Tracheal epithelial cell (primary cell): ENCODE measurements around the gene CD38. TPM values are rescaled to one million over a fixed set of nuclear protein-coding genes. Genes with fewer than 3 reads are reported as not detected.

ENCODE experiments used
- total RNA-seq: library from RNA; depleted of rRNA; stranded (reverse); fragments of >200 nt; gene quantifications from 2 replicates; pipeline ENCODE4 v1.2.1, GENCODE V29; 2014

Gene CD38
- under 0.01 and 0.21 TPM in 2 replicates for total RNA-seq

DNA sequence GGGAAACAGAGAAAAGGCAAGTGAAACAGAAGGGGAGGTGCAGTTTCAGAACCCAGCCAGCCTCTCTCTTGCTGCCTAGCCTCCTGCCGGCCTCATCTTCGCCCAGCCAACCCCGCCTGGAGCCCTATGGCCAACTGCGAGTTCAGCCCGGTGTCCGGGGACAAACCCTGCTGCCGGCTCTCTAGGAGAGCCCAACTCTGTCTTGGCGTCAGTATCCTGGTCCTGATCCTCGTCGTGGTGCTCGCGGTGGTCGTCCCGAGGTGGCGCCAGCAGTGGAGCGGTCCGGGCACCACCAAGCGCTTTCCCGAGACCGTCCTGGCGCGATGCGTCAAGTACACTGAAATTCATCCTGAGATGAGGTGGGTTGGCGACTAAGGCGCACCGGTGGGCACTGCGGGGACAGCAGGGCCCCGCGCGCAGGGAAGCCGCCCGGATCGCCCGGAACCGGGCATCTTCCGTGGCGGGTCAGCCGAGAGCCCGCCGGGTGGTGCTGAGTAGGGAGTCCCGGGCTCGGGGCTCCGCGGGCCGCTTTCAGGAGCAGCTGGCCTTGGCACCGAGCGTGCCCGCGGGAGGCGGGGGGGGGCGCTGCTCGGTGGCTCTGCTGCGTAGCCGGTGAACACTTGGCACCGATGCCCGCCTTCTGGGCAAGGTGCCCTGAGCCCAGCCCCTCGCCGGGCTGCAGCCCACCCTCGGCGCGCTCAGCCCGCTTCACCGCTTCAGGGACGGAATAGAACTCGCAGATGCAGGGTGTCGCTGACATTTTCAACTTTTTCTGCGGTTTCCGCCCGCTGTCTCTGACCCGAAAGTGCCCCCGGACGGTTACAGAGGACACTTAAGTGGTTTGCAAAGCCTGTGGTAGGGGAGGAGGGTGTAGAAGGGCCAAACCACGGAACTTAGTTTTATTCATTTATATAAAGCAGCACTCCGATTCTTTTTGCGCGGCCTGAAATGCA, at the start of gene CD38:
Gene CD38, plus strand, starts transcription at position 40 of the 953 bp plus-strand sequence. Its CDS starts 87 bp downstream, at position 127.

Other genes starting within 250 kb of the CD38 start
- gene FBXL5, start 123.0 kb upstream of the CD38 start, total RNA-seq = 118 and 138 TPM in 2 replicates
- gene FAM200B, start 96.5 kb upstream of the CD38 start, total RNA-seq = 19.0 and 20.2 TPM in 2 replicates
- 0.96 TPM in 1 of 2 replicates, not detected in the other for gene BST1, start 75.3 kb upstream of the CD38 start, total RNA-seq
- gene FGFBP1, start 160.4 kb downstream of the CD38 start, total RNA-seq = 65.2 and 99.8 TPM in 2 replicates
- gene FGFBP2, start 184.8 kb downstream of the CD38 start, total RNA-seq = not detected in 2 replicates